CD4-positive, alpha-beta T cell treated with Interleukin-1 beta for 1 hour (primary cell): ENCODE measurements around the gene TNRC6C.

Experiments
- DNase-seq, 2 donors: peaks; one replicate each; pipeline ENCODE4 v3.0.0-alpha.2; 2020 to 2022

TNRC6C gene, protein sequence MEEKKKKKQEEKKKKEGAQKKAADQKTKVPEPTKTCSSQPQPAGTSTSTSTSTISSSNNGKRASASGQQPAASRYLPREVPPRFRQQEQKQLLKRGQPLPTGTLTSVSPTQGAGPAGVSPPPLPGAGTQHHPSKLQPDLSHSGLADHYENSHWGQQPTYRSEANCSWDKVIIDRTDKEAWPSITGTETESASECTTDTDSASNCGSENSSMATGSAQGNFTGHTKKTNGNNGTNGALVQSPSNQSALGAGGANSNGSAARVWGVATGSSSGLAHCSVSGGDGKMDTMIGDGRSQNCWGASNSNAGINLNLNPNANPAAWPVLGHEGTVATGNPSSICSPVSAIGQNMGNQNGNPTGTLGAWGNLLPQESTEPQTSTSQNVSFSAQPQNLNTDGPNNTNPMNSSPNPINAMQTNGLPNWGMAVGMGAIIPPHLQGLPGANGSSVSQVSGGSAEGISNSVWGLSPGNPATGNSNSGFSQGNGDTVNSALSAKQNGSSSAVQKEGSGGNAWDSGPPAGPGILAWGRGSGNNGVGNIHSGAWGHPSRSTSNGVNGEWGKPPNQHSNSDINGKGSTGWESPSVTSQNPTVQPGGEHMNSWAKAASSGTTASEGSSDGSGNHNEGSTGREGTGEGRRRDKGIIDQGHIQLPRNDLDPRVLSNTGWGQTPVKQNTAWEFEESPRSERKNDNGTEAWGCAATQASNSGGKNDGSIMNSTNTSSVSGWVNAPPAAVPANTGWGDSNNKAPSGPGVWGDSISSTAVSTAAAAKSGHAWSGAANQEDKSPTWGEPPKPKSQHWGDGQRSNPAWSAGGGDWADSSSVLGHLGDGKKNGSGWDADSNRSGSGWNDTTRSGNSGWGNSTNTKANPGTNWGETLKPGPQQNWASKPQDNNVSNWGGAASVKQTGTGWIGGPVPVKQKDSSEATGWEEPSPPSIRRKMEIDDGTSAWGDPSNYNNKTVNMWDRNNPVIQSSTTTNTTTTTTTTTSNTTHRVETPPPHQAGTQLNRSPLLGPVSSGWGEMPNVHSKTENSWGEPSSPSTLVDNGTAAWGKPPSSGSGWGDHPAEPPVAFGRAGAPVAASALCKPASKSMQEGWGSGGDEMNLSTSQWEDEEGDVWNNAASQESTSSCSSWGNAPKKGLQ (N-terminal part only)

DNA sequence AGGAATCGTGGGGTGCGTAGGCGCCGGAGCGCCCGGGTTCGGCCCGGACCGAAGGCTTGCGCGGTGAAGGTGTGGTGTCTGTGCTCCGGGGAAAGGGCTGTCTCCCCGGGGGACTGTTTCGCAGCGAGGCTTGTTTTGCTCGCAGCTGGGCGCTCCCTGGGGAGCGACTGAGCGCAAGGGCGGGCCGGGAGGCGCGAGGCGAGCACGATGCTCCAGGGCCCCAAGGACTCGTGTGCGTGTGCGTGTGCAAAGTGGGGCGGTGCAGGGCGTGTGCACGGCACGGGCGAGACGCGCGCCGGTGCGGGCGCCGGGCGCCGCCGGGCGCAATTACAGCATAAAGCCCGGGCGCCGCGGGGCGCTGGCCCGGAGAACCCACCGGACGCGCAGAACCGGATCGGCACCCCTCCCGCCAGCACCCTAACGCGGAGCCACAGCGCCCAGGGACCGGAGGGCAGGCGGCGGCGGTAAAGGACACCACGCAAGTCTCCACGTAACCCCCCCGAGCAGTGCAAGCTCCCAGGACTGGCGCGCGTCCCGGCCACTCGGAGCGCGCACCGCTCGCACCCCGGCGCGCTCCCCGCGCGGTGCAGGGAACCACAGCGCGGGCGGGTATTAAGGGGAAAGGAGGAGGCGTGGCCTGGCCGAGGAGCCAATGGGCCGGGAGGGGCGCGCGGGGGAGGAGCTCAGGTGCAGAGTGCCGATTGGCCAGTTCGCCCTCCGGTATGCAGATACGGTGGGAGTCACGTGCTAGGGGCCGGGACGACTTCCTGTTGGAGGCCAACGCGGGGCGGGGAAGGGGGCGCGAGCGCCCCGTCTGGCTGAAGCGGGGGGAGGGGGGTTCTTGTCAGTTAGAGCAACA lies at the start of gene TNRC6C:
TSS of gene TNRC6C (plus strand) at position 847 of the 859 bp plus-strand sequence. CDS start 45,504 bp downstream, outside the sequence.
- peak; percentile 100 for DNase-seq

- no peak for DNase-seq
These were observed 49.3 kb upstream of the TNRC6C start for GRCh38 chr17:77909236-77909635.

GRCh38 chr17:77909816-77910215 lies 48.7 kb upstream of the TNRC6C start:
- DNase-seq = no peak

GRCh38 chr17:77914385-77915254 lies 43.9 kb upstream of the TNRC6C start:
- no peak for DNase-seq

DNA sequence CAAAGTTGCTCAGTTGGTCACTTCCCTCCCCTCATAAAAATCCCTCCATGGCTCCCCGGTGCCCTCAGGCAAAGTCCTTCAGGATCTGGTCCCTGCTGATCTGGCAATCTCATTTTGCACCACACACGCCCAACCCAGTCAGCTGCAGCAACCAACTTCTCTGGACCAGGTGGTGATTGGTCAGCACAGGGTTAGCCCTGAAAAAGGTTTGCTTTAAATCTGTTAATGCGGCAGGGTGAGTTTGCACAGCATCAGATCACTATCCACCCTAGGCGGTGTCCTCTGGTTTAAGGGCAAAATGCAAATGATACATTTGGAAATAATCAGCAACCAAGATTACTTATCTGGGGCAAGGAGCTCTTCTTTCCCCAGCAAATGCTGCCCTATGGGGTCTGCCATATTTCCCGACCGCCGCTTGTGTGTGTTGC lies 42.9 kb upstream of the TNRC6C start:
- DNase-seq = no peak

GRCh38 chr17:77916264-77916663 lies 42.2 kb upstream of the TNRC6C start:
- no peak for DNase-seq

DNA sequence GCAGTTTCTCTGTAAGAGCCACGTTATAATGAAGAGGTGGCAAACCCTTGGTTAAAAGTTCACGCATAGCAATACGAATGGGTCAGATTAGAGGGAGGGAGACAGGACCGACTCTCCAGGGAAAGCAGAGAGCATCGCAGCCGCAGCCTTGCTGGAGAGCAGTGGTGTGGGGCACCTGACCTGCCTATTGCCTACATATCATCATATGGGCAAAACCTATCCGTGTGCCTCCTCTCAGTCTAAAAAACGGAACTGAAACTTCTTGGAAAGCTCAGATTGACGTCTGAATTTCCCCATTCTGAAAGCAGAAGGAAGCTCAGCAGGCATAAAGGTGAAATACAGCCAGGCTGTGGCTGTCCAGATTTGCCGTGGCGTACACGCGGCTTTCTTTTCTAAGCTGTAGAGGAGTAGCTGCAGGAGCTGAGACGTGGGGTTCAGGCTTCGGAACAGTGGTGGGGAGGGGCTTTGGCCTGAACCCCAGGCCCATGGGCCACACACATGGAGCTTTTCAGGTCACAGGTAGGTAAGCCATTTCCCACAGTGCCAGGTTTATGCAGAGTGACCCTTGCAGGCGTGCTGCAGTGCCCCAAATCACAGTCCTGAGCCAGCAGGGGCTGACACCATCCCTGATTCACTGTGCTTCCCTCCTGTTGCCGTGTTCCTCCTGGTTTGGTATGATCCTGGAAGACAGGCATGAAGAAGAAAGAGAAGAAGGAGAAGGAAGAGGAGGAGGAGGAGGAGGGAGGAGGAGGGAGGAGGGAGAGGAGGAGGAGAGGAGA lies 41.6 kb upstream of the TNRC6C start:
- DNase-seq = peak; percentile 24 to 63

GRCh38 chr17:77919276-77919675 lies 39.2 kb upstream of the TNRC6C start:
- no peak for DNase-seq

- DNase-seq = no peak
These were observed 35.4 kb upstream of the TNRC6C start for GRCh38 chr17:77923135-77923534.

DNA sequence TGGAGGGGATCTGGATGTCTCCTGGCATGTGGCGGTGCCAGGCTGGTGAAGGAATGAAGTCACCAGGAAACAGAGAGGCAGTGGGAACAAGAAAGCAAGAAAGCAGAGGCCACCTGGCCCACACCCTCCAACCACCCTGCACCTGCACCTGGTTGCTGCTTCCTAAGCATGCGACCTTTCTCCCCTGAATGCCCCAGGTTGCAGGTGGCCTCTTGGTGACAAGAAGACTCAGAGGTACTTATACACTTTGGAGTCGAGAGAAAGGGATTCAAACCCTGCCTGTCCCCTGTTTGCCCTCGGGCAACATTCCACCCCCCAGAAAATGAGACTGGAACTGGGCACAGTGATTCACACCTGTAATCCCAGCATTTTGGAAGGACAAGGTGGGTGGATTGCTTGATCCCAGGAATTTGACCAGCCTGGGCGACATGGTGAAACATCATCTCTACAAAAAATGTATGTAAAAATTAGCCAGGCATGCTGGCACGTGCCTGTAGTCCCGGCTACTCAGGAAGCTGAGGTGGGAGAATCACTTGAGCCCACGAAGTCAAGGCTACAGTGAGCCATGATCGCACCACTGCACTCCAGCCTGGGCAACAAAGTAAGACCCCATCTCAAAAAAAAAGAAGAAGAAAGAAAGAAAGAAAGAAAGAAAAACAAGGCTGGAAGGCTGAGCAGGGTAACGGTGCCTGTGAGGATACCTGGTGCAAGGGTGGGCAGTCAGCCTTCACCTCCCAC lies 34.6 kb upstream of the TNRC6C start:
- DNase-seq = no peak

DNA sequence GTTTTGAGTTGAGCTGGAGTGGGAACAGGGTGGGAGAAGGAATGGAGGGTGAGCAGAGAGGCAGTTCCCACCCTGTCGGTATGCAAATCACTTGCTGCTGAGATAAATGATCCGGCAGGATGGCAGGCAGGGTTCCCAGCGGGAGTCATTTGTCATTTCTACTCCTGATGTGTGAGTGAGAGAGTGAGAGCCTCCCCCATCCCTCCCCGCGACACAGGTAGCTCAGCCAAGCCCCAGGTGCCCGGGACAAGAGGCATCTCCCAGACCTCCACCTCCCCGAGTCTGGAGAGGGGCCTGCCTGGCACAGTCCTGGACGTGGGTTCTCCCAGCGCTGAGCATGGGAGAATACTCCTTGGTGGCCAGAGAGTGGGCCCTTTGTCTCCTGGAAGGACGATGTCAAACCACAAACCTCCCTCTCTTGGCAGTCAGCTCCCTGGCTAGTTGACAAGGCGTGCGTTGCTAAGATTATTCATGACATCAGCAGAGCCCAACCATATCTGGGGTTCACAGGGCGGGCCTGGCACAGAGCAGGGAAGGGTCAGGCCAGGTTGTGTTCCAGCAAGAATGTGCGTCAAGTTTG lies 33.7 kb upstream of the TNRC6C start:
- DNase-seq = no peak

GRCh38 chr17:77925831-77926543 lies 32.5 kb upstream of the TNRC6C start:
- DNase-seq = no peak

DNA sequence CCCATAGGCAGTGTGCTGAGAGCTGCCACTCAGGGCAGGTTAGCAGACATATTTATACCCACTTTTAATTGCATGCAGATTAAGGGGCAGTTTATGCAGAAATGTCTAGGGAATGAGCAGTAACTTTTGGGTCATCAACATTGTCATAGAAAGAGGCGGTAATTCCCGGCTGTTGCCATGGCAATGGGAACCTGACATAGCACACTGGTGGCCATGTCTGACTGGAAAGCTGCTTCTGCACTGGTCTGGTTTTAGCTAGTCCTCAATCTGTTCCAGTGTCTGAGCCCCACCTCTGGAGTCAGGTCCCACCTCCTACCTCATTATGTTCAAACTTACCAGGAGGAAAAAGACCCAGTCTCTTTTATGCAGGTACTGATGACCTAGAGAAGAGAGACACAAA lies 31.5 kb upstream of the TNRC6C start:
- no peak for DNase-seq

DNA sequence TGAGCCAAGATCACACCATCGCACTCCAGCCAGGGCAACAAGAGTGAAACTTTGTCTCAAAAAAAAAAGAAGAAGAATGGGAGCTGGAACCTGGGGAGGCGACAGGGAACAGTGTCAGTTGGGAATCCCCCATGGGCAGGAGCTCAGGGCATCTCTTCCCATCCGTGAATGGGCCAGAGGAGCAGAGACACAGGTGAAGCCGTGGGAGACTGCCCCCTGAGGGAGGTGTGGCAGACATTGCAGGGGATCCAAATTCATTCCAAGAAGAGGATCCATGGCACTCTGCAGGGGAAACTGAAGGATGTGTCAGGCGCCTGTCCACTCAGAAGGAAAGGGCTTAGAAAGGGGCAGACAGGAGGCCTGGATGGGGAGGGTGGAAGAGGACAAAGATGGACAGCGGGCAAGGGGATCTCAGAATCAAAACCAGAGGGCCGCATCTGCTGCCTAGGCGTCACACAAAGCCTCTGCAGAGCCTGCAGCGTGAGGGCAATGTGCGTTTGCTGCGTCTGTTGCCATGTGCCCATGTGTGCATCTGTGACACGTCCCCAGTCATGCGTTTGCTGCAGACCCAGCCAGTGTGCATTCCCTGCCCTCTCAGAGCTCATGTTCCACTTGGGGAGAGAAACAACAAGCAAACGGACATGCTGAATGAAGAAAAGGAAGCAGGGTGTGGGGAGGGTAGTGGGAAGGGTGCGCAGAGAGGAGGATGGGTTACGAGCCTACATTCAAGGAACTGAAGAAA lies 30.6 kb upstream of the TNRC6C start:
- no peak for DNase-seq

DNA sequence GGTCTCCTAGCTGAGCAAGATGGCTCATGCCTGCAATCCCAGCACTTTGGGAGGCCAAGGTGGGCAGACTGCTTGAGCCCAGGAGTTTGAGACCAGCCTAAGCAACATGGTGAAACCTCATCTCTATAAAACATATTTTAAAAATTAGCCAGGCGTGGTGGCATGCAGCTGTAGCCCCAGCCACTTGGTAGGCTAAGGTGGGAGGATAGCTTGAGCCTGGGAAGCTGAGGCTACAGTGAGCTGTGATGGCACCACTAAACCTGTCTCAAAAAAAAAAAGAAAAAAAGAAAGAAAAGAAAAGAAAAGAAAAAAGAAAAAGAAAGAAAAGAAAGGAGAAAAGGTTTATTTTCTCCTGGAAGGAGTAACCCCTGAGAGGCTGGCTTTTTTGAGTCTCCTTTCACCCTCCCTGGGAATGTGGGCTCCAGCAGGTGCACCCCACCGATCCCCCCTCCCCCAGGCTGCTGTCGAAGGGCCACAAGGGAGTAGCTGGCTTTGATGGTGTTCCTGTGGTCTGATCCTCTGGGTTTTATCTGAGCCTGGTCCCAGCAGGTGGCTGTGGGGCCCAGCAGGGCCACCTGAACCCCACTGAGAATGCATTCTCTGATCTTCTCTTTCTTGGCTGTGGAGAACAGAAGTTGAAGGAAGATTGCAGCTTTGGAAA lies 29.9 kb upstream of the TNRC6C start:
- no peak for DNase-seq

- no peak for DNase-seq
These were observed 29.3 kb upstream of the TNRC6C start for GRCh38 chr17:77929180-77929564.

GRCh38 chr17:77929871-77930436 lies 28.5 kb upstream of the TNRC6C start:
- DNase-seq = no peak
